Measurements from ENCODE around the gene C6orf89. TPM values are rescaled to one million over a fixed set of nuclear protein-coding genes. Genes with fewer than 3 reads are reported as not detected.
"Not testable (repeated sequence)": the region's sequence is repeated elsewhere in the genome, so short reads cannot be mapped to it uniquely, and the experiment has no call there.

The C6orf89 gene
- total RNA-seq, 1 donor from 2014 or later, result 57.9 TPM

- no peaks in the 10 kb centered on the region for H3K36me3 ChIP-seq
- H3K9me3 ChIP-seq, result no peaks in the 10 kb centered on the region
- TF ChIP-seq CTCF (IDR thresholded peaks at IDR 0.05), result no peak
- DNase-seq (no peak), ATAC-seq (no peak)
- H3K4me3 ChIP-seq, result no peak overlapping the region
- H3K27ac ChIP-seq, result no peak overlapping the region
- H3K27me3 ChIP-seq, result no peaks in the 10 kb centered on the region
- H3K4me1 ChIP-seq, result peaks cover 6% of the 10 kb centered on the region
- intact Hi-C loops (cut with DNase I), result no loop called here
These were observed 47.4 kb downstream of the C6orf89 start for GRCh38 chr6:36933102-36933501.

GRCh38 chr6:36933519-36933918 is 47.8 kb downstream of the C6orf89 start:
- no peaks in the 10 kb centered on the region for H3K36me3 ChIP-seq
- no peak for DNase-seq
- H3K4me3 ChIP-seq, result no peak overlapping the region
- intact Hi-C loops (cut with DNase I), result no loop called here
- no peaks in the 10 kb centered on the region for H3K9me3 ChIP-seq
- no peak overlapping the region for H3K27ac ChIP-seq
- ATAC-seq, result no peak
- TF ChIP-seq CTCF (IDR thresholded peaks at IDR 0.05), result no peak
- no peaks in the 10 kb centered on the region for H3K27me3 ChIP-seq
- H3K4me1 ChIP-seq, result peaks cover 1% of the 10 kb centered on the region

- Histone ChIP-seq H3K4me3 (no peak overlapping the region), H3K27ac (no peak overlapping the region), H3K27me3 (no peaks in the 10 kb centered on the region), H3K9me3 (no peaks in the 10 kb centered on the region), H3K36me3 (no peaks in the 10 kb centered on the region), H3K4me1 (no peaks in the 10 kb centered on the region)
- intact Hi-C loops (cut with DNase I), result no loop called here
- TF ChIP-seq CTCF (IDR thresholded peaks at IDR 0.05), result no peak
- DNase-seq (no peak), ATAC-seq (no peak)
These were observed 49.1 kb downstream of the C6orf89 start for GRCh38 chr6:36934901-36935300.

GRCh38 chr6:36936824-36937223 is 51.1 kb downstream of the C6orf89 start:
- no peak for DNase-seq
- intact Hi-C loops (cut with DNase I), result no loop called here
- Histone ChIP-seq H3K9me3 (no peaks in the 10 kb centered on the region), H3K36me3 (no peaks in the 10 kb centered on the region), H3K27ac (no peak overlapping the region), H3K4me3 (no peak overlapping the region), H3K4me1 (no peaks in the 10 kb centered on the region), H3K27me3 (no peaks in the 10 kb centered on the region)
- TF ChIP-seq CTCF (IDR thresholded peaks at IDR 0.05), result no peak
- ATAC-seq, result no peak

- Histone ChIP-seq H3K27ac (no peak overlapping the region), H3K4me1 (no peaks in the 10 kb centered on the region), H3K9me3 (no peaks in the 10 kb centered on the region), H3K36me3 (no peaks in the 10 kb centered on the region), H3K4me3 (no peak overlapping the region), H3K27me3 (no peaks in the 10 kb centered on the region)
- ATAC-seq (no peak), DNase-seq (peak; percentile 31)
- TF ChIP-seq CTCF (IDR thresholded peaks at IDR 0.05), result no peak
- intact Hi-C loops (cut with DNase I), result no loop called here
These were observed 52.1 kb downstream of the C6orf89 start for GRCh38 chr6:36937896-36938295.

- H3K4me3 ChIP-seq, result no peak overlapping the region
- no peaks in the 10 kb centered on the region for H3K36me3 ChIP-seq
- DNase-seq, result no peak
- H3K27ac ChIP-seq, result no peak overlapping the region
- no peak for ATAC-seq
- no peaks in the 10 kb centered on the region for H3K4me1 ChIP-seq
- H3K9me3 ChIP-seq, result no peaks in the 10 kb centered on the region
- no peak for TF ChIP-seq CTCF (IDR thresholded peaks at IDR 0.05)
- H3K27me3 ChIP-seq, result no peaks in the 10 kb centered on the region
- intact Hi-C loops (cut with DNase I), result no loop called here
These were observed 52.8 kb downstream of the C6orf89 start for GRCh38 chr6:36938536-36938935.

- H3K4me3 ChIP-seq; H3K9me3 ChIP-seq; ATAC-seq; H3K27me3 ChIP-seq; intact Hi-C loops (cut with DNase I); H3K4me1 ChIP-seq; H3K36me3 ChIP-seq; H3K27ac ChIP-seq; DNase-seq: not testable (repeated sequence)
These were observed 53.3 kb downstream of the C6orf89 start for GRCh38 chr6:36939005-36939404.

Measured in upper lobe of right lung (tissue), 1 donor.